ENCODE measurements around the gene PLSCR3.

PLSCR3 gene

DNA sequence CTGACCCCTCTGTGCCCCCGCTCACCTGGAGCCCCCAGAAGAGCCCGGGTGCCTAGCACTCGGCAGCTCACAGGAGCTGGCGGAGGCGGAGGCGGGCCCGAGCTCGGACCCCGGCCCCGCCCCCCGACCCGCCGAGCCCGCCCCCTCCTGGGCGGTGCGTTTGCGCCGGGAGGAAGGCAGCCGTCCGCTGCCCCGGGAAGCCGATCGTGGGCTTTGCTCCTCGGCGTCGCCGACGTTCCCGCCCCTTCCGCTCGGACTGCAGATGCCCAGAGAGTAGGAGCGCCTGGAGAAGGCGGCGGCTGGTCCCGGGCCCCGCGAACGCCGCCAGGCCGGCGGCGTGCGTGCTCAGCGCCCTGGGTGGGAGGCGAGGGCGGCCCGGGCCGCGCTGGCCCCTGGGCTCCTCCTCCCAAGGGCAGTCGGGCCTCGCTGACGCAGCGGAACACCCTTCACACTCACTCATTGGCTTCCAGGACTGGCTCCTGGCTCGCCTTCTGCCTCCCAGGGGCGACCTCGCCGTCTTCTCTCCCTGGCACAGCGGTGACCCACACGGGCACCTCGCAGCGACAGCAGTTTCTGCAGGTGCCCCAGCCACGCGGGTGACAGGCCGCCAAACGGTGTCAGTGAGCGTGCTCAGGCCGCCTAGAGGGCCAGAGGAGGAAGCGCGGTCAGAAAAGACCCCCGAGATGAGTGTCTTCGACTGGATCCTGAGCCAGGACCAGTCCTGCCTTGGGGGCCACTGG is at the start of gene PLSCR3:
Gene PLSCR3, minus strand, starts transcription at position 74 of the 740 bp plus-strand sequence. CDS start 415 bp downstream, outside the sequence.
- DNase-seq: peak; percentile 45 to 93

DNA sequence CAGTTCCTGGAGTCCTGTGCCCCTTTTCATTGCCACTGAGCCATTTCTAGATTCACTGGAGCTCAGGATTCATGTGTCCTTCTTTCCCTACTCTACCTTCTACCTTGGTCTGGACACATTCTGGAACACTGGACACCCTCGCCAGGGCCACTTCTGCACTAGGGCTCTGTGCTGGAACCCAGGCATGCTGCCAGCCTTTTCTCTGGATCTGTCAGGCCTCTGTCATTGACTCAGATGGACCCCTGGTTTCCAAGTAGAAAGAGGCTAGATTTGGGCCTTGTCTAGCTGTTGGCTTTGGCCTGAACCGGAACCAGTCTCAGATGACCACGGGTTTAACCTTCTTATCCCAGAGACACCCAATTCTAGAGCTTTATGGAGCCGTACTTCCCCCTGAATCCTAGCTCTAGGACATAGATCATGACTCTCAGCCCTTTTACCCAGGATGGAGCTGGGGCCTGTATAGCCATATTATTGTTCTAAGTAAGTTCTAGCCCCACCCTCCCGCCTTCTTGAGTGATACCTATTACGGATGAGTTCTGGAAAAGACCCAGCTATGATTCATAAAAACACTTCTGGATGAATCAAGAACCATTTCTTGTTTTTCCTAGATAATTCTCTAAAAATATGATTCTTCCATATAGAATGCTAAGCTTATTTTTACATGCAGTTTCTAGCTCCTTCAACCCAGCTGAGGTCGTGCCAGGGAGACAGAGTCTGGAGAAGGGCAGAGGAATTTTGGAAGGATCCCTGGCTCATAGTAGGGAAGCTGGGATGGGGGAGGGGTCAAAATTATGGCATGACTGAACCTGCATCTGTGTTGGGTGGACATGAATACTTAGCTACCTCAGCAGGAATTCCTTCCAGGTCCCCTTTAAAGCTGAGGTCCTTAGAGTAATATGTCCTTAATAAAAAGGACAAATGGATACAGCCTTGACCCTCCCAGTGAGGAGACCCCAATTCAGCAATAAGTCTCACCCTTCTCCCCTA is 49.5 kb upstream of the PLSCR3 start:
- DNase-seq: no peak

DNA sequence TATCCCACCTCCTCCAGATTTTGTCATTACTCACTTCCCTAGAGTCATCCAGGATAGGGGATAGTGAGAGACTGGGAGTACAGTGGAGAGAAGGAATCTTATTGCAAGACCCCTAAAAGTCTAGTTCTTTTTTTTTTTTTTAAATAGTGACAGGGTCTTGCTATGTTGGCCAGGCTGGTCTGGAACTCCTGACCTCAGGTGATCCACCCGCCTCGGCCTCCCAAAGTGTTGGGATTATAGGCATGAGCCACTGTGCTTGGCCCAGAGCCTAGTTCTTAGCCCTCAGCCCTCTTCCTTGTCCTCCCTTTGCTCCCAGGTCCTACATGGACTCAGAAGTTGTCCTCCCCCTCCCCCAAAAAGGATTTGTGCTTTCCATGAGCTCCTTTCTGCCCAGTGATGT is 47.8 kb upstream of the PLSCR3 start:
- no peak for DNase-seq

DNA sequence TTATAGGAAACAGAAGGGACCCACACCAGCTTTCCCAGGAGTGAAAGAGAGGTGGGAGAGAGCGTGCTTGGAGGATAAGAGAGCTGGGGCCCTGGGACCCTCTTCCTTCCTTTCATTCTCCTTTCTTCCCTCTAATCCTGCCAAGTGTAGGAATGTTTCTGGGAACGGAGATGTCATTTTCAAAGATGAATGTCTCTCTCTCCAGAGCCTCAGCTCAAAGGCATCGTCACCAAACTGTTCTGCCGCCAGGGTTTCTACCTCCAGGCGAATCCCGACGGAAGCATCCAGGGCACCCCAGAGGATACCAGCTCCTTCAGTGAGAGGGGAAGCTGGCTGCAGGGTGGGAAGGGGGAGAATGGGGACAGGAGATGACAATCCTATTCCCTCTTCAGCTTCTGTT is 46.9 kb upstream of the PLSCR3 start:
- DNase-seq: no peak

DNA sequence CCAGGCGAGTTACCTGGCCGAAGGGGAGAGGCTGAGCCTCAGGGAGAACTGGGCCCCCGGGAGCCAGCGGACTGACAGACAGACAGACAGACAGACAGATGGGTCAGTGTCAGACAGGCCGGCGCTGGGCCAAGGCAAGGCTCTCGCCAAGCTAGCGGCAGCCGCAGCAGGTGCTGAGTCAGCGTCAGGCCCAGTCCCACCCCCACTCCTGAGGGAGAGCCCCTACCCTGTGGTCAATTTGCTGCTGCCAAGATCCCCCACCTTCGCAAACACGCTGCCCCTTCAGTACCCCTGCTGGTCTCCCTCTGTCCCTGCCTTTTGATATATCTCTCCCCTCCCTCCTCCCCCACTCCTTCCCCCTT is 46.5 kb upstream of the PLSCR3 start:
- DNase-seq: peak in 1 of 2 donors; percentile 47

DNA sequence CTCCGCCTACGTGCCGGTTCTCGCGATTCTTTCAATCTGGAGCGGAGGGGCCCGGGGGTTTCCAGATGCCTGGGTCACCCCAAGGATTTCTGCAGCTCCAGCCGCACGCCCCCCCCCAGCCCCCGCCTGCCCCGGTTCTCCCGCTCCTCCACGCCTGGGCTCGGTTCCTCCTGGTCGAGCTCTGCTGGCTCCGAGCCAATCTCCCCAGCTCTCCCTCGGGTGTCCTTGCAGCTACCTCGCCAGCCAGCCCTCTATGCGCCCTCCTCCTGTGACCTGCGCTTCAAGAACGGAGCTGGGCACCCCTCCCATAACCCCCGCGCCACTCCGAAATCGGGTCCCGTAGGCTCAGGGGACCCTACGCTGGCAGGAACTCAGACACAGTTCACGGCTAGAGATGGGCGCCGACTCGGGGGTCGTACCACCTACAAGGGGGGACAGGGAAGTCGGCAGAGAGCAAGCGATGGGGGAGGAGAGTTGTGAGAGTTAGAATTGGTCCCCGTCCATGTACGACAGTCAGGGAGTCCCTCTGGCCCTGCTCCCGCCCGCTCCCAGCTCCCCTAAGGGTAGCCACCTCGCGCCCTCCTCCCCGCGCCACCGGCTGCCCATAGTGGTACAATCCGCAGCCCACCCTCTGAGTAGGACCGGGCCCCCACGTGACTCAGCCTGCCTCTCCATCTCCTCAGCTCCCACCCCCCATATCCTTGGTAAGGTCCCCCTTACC is 45.9 kb upstream of the PLSCR3 start:
- no peak for DNase-seq

DNA sequence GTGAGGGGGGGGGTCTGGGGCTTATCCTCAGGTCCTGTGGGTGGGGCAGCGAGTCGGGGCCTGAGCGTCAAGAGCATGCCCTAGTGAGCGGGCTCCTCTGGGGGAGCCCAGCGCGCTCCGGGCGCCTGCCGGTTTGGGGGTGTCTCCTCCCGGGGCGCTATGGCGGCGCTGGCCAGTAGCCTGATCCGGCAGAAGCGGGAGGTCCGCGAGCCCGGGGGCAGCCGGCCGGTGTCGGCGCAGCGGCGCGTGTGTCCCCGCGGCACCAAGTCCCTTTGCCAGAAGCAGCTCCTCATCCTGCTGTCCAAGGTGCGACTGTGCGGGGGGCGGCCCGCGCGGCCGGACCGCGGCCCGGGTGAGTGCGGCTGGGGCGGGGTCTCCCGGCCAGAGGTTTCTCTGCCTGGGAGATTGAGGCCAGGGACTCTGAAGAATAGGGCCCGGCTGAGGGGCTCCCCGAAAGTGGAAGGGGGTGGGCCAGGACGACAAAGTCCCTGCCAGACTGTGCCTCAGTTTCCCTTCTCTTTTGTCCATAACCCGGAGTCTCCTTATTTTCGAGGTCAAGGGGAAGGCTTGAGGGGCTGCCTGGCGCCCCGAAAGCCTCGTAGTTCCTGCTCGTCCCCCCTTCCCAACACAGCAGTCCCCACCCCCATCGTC is 45.3 kb upstream of the PLSCR3 start, which contains the start of gene FGF11:
Gene FGF11, plus strand, starts transcription at position 51 of the 651 bp plus-strand sequence. Its CDS starts 109 bp downstream, at position 160.
- DNase-seq: no peak

DNA sequence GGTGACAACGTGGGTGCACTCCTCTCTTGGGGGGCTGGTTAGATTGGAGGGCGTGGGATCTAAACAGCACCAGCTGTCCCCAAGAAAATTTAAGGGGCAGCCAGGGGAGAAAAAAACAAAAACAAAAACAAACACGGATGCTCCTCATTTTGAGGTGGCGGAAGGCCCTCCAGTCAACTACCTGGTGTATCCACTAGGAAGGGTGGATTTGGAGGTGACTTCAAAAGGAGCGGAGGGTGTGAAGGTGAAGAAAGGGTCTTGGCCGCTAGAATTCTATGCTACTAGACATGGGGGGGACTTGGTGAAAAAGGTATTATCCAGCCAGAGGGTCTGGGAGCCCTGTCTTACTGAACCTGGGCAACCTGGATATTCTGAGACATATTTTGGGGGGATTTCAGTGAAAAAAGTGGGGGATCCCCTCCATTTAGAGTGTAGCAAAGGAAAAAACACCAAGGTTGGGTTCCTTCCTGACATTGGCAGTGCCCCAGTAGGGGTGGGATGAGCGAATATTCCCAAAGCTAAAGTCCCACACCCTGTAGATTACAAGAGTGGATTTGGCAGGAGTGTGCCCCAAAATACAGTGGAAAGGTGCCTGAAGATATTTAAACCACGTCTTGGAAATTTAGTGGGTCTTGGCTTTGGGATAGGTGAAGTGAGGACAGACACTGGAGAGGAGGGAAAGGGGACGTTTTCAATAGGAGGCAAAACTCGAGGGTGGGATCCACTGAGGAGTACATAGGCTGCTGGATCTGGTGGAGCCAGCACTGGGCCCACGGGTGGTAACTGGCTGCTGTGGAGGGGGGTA is 44.5 kb upstream of the PLSCR3 start:
- DNase-seq: no peak

DNA sequence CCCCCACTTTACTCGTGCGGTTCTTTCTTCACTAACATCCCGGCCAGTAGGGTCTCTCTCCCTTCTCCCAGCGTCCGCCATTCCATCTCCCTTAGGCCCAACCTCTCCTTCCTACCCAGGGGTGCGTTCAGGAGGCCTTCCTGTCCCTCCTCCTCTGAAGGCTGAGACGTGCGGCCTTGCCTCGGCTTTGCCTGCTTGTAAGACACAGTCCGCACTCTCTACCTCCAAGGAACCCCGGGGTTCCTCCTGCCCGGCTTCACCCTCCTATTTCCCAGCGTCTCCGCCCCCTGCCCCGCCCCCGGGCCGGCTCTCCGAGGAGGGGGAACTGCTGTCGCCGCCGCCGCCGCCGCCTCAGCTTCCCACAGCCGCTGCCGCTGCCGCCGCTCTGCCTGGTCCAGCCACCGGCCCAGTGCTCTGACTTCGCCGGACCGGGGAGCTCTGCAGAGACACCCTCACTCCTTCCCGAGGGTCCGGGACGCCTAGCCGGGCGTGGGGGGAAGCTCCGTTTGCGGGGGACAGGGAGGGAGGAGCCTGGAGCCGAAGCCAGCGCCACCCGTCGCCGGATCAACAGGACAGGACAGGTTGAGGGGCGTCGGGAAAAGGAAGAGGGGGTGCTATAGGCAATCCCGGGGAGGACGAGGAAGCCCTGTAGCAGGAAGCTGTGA is 43.8 kb upstream of the PLSCR3 start:
- DNase-seq: peak in 1 of 2 donors; percentile 48

DNA sequence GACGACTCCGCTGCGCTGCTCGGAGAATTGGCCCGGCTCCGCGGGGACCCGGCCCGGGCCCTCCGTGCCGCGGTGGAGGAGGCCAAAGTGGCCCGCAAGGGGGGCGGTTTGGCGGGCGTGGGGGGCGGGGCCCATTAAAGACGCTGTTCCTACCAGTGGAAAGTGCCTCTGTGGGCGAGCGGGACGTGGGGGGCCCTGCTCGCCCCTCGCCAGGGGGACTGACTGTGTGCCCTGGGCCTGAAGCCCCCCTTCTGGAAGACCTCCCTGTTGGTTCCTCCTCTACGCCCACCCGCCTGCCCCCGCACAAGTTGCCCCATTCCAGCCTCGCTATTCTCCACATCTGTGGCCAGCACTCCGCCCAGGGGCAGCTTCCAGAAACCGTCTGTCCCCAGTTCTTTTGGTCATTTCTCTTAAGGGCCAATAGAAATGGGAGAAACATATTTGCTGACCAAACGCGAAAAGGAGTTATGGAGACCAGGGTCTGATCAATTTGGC is 43.1 kb upstream of the PLSCR3 start:
- DNase-seq: no peak

DNA sequence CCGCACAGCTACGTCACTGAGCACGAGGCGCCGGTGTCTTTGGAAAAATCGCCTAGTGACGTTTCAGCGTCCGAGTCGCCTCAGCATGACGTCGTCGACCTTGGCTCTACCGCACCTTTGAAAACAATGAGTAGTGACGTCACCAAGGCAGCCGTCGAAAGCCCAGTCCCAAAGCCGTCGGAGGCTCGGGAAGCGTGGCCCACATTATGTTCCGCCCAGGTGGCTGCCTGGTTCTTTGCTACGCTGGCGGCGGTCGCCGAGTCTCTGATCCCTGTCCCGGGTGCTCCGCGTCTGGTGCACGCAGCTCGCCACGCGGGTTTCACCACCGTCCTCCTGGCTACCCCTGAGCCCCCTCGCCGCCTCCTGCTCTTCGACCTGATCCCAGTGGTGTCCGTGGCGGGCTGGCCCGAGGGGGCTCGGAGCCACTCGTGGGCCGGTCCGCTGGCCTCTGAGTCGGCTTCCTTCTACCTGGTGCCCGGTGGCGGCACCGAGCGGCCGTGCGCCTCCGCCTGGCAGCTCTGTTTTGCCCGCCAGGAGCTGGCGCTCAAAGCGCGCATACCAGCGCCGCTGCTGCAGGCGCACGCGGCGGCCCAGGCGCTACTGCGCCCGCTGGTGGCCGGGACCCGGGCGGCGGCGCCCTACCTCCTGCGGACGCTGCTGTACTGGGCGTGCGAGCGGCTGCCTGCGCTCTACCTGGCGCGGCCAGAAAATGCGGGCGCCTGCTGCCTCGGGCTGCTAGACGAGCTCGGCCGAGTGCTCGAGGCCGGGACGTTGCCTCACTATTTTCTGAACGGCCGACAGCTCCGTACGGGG is 42.4 kb upstream of the PLSCR3 start:
- peak; percentile 18 to 19 for DNase-seq

DNA sequence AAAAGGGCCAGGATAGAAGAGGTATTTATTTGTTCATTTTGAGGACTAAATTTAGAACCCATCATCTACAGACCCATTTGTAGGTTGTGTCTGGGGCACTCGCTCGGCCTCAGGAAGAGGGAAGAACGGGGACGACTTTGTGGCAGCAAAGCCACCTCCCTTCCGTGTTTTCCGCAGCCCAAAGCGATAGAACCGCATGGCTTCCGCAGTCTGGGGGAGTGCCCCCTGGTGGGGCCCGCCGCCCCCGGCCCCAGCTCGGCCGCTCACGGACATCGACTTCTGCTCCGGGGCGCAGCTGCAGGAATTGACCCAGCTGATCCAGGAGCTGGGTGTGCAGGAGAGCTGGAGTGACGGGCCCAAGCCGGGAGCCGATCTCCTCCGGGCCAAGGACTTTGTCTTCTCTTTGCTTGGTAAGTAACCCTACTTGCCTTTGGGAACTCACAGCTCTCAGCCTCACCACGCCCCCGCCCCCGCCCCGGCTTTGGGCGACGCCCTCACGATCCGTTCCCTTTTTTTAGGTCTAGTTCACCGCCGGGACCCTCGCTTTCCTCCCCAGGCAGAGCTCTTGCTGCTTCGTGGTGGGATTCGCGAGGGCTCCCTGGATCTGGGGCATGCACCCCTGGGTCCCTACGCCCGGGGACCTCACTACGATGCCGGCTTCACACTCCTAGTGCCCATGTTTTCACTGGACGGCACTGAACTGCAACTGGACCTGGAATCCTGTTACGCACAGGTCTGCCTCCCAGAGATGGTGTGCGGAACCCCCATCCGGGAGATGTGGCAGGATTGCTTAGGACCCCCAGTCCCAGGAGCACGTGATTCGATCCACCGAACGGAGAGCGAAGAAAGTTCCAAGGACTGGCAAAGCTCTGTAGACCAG is 41.6 kb upstream of the PLSCR3 start:
- peak; percentile 31 to 57 for DNase-seq

DNA sequence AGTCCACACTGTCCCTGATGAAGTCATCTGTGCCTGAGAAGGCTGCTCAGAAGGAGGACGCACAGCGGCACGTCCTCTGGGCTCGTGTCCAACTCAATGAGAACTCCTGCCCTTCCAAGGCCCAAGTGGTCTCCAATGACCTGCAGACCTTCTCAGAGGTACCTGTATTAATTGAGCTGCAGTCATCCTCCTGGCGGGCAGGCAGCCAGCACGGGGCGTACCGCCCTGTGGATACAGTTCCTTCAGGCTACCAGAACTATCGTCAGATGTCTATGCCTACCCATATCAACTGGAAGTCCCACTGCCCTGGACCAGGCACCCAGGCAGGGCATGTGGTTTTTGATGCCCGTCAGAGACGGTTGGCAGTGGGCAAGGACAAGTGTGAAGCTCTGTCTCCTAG is 38.0 kb upstream of the PLSCR3 start:
- DNase-seq: no peak

DNA sequence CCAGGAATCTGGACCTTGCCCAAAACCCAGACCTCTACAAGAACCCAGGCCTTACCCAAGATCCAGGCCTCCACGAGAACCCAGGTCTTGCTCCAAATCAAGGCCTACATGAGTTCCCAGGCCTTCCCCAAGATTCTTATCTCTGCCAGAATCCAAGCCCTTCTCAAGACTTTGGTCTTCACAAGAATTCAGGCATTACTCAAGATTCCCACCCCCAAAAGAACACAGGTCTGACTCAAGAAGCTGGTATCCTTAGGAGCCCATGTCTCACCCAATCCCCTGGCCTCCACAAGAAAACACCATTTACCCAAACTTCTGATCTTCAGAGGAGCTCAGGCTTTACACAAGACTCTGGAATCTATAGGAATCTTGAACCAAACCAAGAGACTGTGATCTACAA is 36.9 kb upstream of the PLSCR3 start:
- no peak for DNase-seq

DNA sequence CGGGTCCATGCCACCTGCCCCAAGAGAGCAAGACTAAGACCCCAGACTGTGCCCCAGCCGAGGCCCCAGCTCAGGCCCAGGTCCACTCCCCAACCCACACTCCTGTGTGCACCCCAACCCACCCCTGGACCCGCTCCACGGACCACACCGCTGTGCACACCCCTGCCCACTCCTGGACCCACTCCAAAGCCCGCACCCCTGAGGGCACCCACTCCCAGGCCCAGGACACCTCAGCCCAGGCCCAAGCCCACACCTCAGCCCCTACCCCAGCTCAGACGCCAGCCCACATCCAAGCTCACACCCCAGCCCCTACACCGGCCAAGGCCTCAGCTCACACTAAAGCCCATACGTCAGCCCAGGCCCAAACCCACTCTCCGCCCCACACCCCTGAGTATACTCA is 35.4 kb upstream of the PLSCR3 start:
- no peak for DNase-seq

DNA sequence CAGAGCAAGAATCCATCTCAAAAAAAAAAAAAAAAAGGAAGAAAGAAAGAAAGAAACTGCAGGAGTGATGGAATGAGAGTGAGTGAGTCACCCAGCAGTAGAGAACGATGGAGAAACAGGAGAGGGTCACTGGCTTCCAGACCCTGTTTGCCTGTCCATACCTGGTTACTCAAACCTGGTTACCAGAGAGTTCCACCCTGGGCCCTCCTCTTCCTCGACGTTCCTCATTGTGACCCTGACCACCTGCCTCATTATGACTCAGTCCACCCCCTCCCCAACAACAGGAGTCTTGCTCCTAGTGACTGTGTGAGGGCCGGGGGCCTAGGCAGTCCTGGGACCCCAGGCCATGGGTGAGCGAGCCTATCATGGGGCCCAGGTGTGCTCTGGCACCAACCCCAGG is 34.2 kb upstream of the PLSCR3 start, which contains the start of gene SPEM3:
Gene SPEM3, plus strand, starts transcription at position 301 of the 400 bp plus-strand sequence. Its CDS starts 46 bp downstream, at position 347.
- DNase-seq: no peak

DNA sequence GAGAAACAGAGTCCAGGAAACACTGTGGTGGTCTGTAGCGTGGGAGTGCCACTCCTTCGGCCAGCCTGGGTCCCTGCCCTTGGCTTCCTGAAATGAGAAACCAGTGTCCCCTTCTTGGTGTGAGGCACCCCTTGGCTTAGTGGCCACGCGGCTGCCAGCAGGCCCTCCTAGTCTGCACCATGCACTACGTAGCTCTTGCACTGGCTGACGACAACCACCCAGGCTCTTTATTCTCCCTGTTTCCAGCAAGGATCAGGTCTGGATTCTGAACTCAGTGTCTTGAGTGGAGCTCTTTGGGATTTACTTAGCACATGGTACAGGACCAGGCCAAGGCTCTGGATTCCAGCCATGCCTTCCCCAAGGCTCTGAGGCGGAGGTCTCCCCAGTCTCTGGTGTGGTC is 33.2 kb upstream of the PLSCR3 start:
- DNase-seq: no peak

DNA sequence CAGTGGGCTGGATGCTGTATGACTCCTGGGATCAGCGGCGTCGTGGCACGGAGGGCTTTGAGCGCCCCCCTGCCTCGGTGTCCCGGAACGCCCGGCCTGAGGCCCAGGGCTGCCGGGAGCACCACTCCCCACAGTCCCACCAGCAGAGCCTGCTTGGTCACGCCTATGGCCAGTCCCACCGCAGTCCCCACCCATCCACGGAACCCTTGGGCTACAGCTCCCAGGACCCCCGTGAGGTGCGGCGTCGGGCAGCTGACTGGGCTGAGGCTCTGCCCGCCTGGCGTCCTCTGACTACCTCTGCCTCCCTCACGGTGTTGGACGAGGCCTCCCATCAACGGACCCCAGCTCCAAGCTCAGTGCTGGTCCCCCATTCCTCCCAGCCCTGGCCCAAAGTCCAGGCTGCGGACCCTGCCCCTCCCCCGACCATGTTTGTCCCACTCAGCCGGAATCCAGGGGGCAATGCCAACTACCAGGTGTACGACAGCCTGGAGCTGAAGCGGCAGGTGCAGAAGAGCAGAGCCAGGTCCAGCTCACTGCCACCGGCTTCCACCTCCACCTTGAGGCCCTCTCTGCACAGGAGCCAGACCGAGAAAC is 32.7 kb upstream of the PLSCR3 start:
- no peak for DNase-seq

All from bone marrow (tissue), 2 donors.